IPS-18c (cell line): ENCODE data around the gene PGLYRP4.

ENCODE experiments used
- H3K4me3 ChIP-seq: 2 replicates; pipeline ENCODE4 v1.7.0; 2013; ENCODE audit warnings: low read depth, mild to moderate bottlenecking, low read length, moderate library complexity; ENCODE audit not compliant: insufficient read depth
- H3K9me3 ChIP-seq: one replicate; pipeline ENCODE4 v1.6.1; 2013; ENCODE audit warnings: mild to moderate bottlenecking, low read length, moderate library complexity; ENCODE audit not compliant: control insufficient read depth, insufficient read depth

The PGLYRP4 gene, protein sequence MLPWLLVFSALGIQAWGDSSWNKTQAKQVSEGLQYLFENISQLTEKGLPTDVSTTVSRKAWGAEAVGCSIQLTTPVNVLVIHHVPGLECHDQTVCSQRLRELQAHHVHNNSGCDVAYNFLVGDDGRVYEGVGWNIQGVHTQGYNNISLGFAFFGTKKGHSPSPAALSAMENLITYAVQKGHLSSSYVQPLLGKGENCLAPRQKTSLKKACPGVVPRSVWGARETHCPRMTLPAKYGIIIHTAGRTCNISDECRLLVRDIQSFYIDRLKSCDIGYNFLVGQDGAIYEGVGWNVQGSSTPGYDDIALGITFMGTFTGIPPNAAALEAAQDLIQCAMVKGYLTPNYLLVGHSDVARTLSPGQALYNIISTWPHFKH

DNA sequence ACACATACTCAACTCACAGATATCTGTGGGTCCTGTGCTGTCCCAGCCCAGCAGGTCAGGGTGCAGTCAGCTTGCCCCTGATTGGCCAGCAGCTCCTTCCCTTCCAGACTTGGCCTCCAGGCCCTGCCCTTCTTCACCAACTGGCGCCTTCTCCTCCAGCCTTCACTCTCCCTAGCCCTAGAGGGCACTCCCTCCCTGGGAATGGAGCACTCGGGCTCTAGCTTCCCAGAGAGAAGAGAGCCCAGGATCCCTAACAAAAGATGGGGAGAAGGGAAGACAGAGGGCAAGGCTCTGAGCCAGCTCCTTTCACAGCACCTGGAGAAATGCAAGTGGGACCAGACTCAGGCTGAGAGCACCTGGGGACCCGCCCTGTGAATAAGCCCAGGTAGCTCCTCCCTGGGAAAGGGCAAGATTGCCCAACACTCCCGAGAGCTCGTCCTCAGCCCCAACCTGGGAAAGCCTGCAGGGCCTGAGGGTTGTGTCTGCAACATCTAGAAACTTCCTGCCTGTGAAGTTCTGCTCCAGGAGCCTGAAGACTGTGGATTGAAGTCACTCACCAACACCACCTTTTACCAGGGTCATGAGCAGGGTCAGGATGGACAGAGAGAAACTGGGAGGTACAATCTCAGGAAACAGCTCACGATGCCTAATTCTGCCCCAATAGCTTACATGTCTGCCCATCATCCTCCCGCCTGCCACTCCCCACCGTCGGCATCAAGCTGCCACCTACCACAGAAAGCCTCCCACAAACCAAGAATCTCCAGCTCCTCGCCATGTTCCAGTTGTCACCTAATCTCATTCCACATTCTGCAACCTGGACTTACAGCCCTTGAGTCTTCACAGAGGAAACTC, at the start of gene PGLYRP4:
PGLYRP4 (minus strand) TSS at position 331 of the 852 bp plus-strand sequence. CDS start 909 bp downstream, outside the sequence.
- no peak within 1 kb of the TSS for H3K4me3 ChIP-seq

DNA sequence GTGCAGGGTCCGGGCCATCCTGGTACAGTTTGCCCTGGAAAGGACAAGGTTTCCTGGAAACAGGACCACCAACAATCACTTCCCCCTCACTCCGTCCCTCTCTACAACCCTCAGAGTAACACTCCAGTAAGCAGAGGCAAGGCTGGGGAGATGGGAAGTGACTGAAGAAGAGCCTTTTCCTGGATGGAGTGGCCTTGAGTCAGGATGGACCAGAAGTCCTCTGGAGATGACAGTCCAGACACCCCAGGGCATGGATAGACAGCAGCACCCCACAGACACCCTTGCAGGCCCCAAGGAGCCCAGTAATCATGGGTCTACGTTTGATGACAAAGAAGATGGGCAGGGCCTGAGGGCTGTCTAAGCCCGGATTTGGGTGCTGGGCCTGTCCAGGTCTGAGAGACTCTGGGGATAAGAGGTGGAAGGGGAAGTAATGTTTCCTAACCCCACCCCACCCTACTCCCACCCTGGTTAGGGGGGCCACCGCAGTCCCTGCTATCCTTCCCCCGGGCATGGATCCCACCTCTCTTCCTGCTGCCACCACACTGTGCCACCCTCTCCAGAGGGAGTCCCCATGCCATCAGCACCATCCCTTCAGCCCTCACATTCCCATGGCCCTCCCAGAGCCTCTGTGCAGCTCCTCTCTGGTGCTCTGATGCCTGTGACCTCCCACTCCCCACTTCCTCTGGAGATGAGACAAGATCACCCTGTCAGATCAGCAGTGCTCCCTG, 49.4 kb upstream of the PGLYRP4 start:
- H3K4me3 ChIP-seq, result no peak overlapping the region
- no peaks in the 10 kb centered on the region for H3K9me3 ChIP-seq

More for the DNA sequence above, at the start of gene PGLYRP4:
- no peaks in the 10 kb centered on the region for H3K9me3 ChIP-seq

DNA sequence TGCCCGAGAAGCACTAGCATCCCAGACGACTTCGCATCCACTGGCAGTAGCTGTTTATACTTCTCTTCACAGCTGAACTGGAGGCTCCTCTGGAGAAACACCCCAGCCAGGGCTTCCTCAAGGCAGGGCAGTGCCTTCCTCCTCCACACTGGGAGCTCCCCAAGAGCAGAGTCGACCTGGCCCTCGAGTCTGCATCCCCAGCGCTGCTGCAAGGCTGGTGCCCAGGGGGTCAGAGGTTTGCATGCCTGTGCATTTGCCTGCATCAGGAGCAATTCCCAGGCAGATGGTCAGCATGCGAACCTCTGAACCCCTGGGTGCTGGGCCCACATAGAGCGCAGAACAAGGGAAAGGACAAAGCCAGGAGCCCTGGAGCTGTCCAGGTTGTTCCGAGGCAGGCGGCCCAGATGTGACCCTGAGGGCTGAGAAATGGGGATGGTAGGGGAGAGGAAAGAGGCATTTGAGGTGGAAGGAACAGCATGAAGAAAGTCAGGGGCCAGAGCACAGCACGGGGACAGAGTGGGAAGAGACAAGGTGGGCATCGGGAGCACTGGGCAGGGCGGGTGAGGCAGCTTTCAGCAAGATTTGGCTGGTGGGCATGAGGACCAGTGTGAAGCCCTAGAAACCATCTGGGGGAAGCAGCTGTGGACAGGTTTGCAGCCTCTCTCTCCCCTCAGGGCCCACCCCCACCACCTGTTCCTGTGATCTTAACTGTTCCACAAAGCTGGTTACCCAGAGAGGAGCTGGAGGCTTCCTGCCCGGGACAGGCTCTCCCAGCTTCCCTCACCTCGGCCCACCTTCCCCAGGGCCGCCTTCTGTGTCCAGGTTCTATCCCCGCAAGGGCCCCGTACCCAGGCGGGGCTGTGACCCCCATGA, 48.6 kb upstream of the PGLYRP4 start:
- no peak overlapping the region for H3K4me3 ChIP-seq
- H3K9me3 ChIP-seq, result no peaks in the 10 kb centered on the region

DNA sequence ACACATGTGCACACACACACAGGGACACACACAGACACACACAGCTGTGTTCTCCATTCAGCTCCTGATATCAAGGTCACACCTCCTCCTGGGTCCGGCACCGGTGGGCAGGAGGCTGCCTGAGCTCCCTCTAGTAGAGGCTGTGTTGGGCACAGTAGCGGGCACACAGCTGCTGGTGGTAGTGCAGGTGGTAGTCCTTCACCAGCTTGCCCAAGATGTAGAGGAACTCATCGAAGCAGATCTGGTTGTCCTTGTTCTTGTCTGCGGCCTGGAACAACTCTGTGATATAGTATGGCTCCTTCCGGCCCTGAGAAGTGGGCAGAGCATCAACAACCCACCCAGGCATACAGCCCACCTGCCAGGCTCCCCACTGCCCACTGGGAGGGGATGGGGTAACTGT, 47.8 kb upstream of the PGLYRP4 start:
- Histone ChIP-seq H3K4me3 (no peak overlapping the region), H3K9me3 (no peaks in the 10 kb centered on the region)

DNA sequence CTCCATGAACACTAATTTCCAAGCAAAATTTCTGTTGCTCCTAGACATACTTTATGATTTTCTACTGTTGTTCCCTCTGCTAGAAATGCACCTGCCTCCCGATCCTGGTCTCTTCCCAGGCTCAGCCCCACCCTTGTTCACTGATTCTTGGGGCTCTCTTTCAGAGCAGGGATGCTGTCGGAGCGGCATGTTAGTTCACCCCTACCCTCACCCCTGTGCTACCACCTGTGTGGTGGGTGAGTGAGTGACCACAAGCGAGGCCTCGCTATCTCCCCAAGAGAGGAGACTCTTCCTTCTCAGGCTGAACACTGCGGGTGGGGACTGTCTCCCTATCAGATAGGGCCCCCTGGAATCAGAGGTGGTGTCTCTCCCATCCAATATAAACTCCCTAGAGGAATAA, 47.1 kb upstream of the PGLYRP4 start:
- no peaks in the 10 kb centered on the region for H3K9me3 ChIP-seq

DNA sequence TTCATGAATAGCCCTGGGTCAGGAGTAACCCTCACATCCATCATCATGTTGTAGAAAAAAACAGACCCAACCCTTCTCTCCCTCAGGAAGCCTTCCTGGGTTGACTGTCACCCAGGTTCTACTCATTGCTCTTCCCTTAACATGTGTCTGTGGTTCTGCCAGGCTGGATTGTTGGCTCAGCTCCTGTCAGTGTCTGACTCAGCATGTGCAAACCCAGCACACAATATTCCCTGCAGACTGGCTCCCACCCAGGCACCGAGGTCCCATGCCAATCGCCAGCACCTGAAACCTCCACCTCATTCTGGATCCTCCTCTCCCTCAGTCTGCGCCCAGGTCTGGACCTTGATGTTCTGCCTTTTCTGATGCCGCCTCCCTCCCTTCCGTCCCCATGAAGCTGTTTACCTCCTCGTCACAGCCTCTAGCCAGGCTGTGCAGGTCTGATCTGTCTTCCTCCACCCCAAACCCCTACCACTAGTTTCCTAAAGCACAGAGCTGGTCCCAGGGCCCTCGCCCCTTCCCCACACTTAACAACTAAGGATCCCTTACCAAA, 46.6 kb upstream of the PGLYRP4 start:
- no peaks in the 10 kb centered on the region for H3K9me3 ChIP-seq
- no peak overlapping the region; the same call in 1 of the 2 replicates for H3K4me3 ChIP-seq

More for the DNA sequence above, 47.1 kb upstream of the PGLYRP4 start:
- H3K4me3 ChIP-seq, result no peak overlapping the region

DNA sequence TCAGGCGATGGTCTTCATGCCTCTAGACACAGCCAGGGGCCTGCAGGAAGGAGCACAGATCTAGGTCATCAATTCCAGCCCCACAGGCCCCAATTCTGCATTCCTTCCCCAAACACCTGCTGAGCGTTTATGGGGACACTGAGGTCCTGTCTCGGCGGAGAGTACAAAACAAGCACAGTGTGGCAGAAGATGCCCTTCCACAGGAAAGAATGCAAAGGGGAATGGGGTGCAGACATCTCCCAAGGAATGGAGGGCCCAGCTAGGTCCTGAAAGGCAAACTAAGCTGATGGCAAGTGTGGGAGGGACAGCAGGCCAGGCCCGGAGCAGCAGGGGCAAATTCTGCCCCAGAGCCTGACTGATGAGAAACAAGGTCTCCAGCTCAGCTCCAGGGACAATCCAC, 45.8 kb upstream of the PGLYRP4 start:
- Histone ChIP-seq H3K9me3 (no peaks in the 10 kb centered on the region), H3K4me3 (no peak overlapping the region)

DNA sequence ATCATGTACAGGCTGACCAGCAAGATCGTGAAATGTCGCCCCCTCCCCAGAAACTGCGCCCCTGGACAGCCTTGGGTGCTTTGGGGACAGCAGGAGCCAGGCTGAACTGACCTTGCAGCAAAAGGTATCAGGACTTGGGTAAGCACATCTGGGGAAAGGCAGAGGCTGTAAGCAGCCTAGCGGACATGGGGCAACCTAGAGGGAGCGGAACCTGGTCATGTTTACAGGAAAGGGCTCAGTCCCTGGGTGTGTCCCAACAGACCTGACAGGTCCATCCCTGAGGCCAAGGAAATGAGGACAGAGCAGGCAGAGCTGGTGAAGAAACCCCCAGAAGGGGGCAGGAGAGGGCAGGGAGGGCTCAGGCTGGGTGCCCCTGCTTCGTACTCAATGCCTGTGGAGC, 45.3 kb upstream of the PGLYRP4 start:
- Histone ChIP-seq H3K9me3 (no peaks in the 10 kb centered on the region), H3K4me3 (no peak overlapping the region)

DNA sequence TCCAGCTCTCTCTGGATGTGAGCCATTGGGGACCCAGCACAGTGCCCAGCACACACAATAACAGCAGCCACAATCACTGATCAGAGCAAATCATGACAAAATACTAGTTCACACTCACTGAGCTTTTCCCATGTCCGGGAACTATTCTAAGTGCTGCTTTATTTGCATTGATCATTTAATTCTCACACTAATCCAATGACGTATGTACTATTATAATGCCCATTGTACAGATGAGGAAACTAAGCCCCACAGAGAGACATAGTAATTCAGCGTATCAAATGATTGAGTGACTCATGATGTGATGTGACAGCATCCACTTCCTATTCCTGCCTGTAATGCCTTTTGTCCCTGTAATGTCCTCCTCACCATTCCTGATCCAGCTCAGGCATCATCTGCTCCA, 44.2 kb upstream of the PGLYRP4 start:
- no peaks in the 10 kb centered on the region for H3K9me3 ChIP-seq
- H3K4me3 ChIP-seq, result no peak overlapping the region

DNA sequence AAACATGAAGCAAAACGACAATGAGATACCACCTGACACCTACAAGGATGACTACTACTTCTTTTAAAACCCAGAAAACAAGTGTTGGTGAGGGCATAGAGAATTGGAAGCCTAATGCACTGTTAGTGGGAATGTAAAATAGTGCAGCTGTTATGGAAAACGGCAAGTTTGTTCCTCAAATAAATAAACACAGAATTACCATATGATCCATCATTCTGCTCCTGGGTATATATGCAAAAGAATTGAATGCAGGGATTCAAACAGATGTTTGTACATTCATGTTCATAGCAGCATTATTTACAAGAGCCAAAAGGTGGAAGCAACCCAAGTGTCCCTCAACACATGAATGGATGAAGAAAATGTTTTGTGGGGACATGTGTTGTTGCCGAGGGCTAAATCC, 43.6 kb upstream of the PGLYRP4 start:
- Histone ChIP-seq H3K9me3 (no peaks in the 10 kb centered on the region), H3K4me3 (no peak overlapping the region)

DNA sequence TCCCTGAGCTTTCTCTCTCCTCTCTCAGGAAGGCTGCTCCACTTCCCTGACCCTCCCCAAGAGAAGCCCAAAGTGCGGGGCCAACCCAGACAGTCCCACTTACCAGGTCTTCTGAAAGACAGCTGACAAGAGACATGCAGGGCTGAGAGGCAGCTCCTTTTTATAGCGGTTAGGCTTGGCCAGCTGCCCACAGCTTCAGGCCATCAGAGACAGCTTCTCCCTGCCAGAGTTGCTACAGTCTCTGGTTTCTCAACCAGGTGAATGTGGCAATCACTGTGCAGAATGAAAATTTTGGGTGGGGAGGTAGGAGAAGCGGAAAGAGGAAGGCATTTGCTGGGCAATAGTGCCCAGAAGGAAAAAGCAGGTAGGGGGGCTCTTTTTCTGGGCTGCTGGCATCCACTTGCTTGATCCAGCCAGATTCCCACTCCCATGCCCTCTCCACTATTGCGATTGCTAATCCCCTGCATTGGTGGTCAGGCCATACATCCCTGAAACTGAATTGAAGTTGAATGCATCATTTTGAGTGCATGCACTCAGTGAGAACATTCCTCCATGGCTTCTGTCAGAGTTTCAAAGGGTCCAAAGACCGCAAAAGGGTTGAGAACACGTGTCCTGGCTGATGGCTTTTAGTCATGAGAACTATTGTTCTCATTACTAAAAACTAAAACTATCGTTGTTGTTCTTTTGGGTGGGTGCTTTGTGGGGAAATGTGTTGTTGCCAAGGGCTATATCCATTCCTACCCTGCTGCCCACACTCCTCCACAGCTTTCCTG, 42.5 kb upstream of the PGLYRP4 start, which contains the start of gene S100A8:
S100A8 (minus strand) TSS at position 136 of the 773 bp plus-strand sequence. CDS start 538 bp downstream, outside the sequence.
- H3K4me3 ChIP-seq, result no peak within 1 kb of the TSS

DNA sequence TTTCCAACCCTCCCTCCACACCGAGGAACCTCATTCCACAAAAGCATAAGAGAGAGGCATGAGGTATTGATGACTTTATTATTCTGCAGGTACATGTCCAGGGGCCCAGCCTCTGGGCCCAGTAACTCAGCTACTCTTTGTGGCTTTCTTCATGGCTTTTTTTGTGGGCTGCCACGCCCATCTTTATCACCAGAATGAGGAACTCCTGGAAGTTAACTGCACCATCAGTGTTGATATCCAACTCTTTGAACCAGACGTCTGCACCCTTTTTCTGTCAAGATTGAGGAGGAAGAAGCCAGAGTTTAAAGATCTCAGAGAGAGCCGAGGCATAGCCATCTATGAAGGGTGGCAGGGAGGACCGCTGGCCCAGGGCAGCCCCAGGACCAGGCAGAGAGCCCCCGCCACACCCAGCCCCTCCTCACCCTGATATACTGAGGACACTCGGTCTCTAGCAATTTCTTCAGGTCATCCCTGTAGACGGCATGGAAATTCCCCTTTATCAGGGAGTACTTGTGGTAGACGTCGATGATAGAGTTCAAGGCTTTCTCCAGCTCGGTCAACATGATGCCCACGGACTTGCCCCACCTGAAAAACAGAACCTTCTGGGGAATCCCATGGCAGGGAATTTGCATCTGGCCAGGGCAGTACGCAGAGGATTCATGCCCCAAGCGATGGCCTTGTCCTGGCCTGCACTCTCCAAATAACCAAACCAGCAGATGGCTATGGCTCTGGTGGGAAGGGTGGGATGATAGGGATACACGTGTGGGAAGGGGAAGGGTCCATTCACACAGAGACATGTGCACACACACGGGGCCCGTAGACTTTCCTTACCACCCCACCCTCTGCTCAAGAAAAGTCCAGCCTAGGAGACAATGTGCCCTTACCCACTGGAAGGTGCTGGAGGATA, 41.6 kb upstream of the PGLYRP4 start:
- no peaks in the 10 kb centered on the region for H3K9me3 ChIP-seq
- no peak overlapping the region for H3K4me3 ChIP-seq

More for the DNA sequence above, 42.5 kb upstream of the PGLYRP4 start, which contains the start of gene S100A8:
- H3K9me3 ChIP-seq, result no peaks in the 10 kb centered on the region

DNA sequence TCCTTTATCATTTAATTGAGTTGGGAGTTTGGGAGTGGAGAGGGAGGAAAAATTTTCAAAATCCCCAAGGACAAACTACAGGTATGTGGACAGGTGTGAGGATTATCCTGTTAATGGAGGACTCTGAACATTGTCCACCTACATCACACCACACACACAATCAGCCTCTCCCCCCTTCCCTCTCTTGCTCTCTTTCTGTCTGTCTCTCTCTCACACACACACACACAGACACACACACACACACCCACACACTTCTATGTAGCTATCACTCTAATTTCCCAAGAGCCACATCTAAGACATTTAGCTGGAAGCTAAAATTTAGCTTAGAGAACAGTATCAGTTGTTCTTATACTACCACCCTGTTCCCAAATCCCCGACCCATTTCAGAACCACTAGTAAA, 40.8 kb upstream of the PGLYRP4 start:
- Histone ChIP-seq H3K9me3 (no peaks in the 10 kb centered on the region), H3K4me3 (no peak overlapping the region)

DNA sequence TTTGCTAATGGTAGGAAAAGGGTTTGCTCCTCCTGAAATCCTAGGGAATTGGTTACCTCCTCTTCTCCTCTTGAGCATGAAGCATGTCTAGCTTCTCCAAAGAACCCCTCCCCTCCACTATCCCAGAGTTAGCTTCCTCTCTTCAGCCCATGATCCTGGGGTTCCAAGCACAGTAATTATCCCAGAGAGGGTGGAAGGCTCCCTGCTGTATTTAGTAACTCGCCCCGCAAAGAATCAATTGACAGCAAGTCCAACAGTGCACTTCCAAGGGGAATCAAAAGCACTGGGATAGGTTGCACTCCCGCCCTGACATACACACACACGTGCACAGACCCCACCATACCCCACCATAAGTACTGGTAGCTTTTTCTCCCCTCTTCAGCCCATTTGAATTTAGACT, 39.1 kb upstream of the PGLYRP4 start:
- H3K9me3 ChIP-seq, result no peaks in the 10 kb centered on the region
- H3K4me3 ChIP-seq, result no peak overlapping the region

DNA sequence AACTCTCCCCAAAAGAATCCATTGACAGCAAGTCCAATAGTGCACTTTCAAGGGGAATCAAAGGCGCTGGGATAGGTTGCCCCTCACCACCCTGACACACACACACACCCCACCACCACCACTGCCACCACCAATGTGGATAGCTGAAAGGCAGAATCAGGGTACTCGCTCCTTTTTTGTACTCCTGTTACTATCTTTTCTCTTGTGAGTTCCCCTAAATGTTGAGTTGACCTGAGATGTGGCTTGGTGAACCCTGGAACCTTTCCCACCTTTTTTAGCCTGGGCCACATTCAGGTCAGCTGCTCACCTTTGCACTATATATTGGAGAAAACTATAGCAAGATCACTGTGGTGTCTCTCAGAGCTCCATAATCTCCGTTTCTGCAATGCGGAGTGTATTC, 38.4 kb upstream of the PGLYRP4 start:
- Histone ChIP-seq H3K4me3 (no peak overlapping the region), H3K9me3 (no peaks in the 10 kb centered on the region)
